Dedifferentiated amniotic fluid mesenchymal stem cell (primary cell): ENCODE measurements around the gene LAMA3.

Source experiments
- DNase-seq: peaks from one replicate; pipeline ENCODE4 v3.0.0-alpha.2; 2016; ENCODE audit errors: extremely low spot score

Gene LAMA3

DNA sequence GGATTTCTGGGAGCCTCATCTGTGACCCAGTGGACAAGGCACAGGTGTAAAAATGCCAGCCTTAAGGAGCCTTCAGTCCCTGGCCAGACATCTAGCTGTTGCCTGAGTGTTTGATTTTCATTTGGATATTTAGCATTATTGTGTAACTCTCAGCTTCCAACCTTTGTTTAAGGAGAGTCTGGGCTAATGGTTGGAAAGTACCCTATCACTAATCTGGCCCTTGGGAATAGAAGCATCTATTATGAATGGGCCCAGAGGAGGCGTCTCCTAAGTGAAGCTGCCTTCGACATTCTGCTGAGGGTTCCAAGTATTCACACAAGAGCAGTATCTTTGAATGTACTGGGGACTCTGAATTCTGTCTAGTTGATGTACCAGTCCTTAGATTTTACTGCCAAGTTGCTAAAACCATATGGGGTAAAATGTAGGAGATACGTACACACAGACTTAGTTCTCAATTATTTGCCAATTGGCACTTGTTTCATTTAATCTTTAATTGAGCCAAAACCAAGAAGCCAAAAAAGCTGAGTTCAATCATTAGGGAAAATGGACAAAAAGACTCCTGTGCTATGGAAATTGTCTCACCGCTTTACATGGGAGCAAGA, 19.3 kb upstream of the LAMA3 start:
- DNase-seq = no peak

DNA sequence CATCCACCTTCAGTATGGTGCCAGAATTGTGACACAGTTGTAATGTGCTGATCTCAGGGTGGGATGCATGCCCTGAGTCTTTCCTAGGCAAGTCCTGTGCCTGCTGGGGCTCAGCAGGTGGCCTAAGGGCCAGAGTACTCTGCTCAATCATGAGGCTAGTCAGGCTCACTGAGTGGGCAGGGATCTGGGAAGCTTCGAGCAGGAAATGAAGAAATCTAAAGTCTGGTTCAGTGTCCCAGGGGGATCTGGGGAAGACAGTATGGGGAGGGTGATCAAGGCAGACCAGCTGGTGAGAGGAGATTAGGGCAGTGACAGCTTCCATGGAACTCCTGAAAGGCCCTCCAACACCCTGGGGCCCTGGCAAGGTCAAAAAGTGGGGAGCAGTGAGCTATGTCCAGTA, 17.7 kb upstream of the LAMA3 start:
- no peak for DNase-seq

DNA sequence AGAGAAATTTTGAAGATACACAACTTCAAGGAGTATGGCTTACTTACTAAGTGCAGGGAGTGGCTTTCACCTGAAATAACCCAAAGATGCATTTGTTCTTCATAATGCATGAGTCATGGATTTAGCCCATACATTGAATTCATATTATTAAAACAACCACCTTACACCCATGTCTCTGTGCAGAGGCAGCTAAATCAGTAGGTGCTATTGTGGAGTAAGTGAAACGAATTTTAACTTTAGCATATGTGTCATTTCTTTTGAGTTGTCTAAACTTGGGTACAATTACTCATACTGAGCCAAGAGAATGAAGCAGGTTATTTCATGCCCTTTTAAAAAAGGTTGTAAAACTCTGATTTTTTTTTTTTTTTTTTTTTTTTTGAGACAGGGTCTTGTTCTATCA, 15.5 kb upstream of the LAMA3 start:
- no peak for DNase-seq

DNA sequence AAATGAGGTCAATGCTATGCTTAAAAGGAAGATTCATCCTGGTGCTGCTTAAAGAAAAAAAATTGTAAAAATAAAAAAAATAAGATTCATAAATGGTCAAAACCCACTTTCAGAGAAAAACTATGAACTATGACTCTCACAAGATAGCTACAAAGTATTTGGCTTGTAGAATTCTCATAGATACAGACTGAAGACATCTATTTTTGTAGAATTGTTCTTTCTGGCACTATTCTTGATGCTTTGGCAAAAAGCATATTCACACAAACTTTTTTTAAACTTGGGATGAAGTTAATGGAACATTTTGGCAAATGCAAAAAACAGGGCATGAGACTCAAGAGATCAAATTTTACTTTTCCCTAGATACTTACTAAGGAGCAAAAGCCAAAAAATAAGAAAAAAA, 14.0 kb upstream of the LAMA3 start:
- DNase-seq = no peak

DNA sequence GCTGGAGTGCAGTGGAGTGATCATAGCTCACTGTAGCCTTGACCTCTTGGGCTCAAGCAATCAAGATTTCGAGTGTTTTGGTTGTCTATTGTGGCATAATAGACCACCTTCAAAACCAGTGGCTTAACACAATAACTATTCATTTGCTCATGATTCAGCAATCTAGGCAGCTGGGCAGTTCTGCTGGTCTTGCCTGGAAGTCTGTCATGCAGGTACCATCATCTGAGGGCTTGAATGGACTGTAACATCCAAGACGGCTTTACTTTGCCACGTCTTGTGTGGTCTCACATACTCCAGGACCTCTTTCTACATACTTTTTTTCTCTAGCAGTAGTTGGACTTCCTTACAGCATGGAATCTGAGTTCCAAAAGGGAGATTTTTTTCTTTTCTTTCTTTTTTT, 13.4 kb upstream of the LAMA3 start:
- no peak for DNase-seq

DNA sequence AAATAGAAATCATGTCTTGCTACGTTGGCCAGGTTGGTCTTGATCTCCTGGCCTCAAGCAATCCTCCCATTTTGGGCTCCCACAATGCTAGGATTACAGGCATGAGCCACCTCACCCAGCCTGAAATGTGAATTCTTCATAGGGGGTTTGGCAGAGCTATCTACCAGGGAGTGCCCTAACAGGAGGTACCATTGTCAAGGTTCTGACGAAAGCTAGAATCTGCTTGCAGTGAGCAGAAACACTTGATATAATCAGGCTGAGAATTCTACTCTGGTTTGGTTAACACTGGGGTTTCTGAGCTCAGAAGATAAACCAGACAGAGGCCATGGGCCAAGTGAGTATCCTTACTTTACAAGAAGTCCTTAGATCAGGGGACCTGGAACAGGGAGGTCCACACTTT, 7.2 kb upstream of the LAMA3 start:
- no peak for DNase-seq

DNA sequence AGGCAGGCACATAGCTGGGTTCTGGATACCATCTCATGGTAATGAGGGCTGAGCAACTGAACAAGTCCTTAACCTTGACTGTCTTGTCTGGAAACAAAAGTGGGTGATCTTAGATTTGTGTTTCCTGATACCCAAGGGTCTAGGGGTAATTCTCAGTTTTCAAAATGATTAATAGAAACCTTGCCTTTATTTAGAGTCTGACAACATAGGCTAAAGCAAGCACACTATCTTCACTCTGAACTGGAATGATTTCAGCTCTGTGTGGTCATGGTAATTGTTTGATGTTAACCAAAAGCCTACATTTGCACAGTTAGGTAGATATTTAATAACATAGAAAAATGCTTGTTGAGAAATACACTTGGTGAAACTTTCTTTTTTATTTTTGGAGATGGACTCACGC, 6.8 kb upstream of the LAMA3 start:
- no peak for DNase-seq

DNA sequence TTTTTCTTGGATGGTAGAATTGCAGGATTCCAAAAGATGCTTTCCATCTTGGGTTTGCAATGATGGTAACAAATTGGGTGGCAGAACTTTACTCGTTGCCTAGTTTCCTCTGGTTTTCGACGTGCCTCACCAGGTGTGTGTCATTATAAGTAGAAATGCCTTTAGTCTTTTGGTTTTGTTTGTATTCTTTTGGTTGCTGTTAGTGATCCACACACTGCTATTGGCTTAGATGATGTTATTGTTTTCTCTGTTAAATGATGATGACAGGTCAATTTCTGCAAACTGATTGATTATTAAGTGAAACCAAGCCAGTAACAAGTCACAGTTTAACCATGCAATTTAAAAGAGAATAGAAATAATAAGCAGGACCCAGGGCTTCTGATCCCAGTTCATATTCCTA, 6.1 kb upstream of the LAMA3 start:
- DNase-seq = no peak

DNA sequence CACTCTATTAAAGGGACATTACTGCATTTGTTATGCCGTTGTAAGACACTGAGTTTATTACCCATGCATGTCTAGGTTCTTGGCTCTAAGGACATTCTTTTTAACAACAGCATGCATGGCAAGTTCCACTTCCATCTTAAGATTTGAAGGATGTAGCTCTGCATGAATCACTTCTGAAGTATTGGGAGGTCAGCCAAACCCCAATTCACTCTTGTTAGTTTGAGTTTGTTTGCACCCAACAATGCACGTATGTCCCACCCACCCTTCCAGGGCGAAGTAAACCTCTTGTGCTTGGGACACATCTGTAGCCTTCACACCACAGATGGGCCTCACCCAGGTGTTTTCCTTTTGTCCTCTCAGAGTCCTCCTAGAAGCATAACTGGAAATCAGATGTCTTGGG, 5.6 kb upstream of the LAMA3 start:
- DNase-seq = no peak

DNA sequence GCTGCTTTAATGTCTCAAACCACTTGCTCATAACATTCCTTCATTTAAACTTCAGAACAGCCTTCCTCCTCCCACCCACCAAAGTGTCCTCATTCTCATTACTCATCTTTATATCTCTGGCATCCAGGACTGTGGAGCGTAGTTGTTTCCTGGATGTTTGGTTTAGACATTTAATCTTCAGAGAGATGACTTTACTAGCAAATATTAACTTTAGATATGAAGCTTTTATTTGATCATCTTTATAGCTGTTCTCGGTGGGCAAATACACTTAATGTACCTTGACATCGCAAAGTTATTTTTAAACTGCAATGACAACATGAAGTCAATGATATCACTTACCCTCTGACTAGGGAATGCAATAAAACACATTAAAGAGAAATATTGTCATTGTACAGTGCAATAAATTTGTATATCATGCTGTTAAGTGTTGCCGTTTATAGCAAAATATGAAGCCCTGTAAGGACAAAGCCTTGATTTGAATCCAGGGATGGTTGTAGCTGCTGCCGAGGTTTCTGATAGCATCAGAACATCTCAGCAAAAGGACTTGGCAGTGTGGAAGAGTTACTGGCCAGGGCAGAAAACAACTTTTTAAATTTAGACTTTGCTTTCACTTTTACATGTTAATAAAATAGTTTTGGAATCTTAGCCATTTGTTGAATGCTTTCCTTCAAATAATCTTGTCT, 4.6 kb upstream of the LAMA3 start:
- DNase-seq = no peak

DNA sequence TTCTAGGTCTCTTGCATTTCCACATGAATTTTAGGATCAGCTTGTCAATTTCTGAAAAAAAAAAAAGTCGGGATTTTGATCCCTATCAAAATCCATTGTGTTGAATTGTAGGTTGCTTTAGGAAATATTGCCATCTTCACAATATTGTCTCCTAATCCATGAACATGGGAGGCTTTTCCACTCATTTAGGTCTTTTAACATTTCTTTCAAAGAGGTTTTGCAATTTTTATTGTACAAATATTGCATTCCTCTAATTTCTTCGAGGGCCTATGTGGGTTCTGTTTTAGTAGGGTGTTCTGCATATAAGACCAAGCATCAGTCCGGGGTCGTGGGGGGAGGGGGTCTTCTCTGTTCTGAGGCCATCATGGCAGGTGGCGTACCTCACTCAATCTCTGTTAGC, 725 bp upstream of the LAMA3 start:
- DNase-seq = no peak

DNA sequence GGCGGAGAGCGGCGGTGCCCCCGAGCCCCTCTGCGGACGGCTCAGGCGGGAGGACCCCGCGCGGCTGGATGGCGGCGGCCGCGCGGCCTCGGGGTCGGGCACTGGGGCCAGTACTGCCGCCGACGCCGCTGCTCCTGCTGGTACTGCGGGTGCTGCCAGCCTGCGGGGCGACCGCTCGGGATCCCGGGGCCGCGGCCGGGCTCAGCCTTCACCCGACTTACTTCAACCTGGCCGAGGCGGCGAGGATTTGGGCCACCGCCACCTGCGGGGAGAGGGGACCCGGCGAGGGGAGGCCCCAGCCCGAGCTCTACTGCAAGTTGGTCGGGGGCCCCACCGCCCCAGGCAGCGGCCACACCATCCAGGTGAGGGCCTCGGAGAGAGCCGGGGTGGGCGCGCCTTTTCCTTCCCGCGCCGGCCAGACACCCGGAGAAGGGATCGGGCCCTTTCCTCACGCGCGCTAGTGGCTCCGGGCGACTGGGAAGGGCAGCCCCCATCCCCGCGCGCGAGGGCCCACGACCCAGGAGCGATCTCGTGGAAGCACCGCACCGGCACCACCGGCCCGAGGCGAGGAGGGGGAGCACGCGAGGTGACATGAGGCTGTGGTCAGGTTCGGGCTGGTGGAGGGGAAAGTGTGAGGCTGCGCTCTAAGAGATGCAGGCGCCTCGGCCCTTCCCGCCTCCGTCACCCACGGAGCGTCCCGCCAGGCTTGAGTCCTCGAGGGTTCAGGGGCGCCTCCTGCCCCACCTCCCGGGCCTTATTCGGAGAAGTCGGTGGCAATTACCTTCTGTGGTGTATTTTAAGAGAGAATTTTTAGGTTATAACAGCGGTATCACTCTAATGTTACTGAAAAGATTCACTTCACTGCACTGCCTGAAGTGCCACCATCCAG, 607 bp downstream of the LAMA3 start:
- no peak for DNase-seq

DNA sequence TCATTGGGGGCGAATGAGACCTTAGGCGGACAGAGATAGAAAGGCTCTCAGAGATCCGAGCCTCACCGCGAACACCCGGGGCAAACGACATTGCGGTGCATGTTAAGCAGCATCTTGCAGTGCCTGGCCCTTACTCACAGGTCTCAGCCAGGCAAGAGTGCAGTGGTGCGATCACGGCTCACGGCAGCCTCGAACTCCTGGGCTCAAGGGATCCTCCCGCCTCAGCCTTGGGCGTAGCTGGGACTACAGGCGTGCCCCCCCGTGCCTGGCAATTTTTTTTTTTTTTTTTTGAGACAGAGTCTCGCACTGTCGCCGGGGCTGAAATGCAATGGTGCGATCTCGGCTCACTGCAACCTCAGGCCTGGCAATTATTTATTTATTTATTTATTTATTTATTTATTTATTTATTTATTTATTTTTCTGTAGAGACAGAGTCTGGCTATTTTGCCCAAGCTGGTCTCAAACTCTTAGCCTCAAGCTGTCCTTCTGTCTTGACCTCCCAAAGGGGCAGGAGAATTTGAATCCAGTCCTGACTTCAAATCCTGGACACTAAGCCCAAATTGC, 1.3 kb downstream of the LAMA3 start:
- no peak for DNase-seq

DNA sequence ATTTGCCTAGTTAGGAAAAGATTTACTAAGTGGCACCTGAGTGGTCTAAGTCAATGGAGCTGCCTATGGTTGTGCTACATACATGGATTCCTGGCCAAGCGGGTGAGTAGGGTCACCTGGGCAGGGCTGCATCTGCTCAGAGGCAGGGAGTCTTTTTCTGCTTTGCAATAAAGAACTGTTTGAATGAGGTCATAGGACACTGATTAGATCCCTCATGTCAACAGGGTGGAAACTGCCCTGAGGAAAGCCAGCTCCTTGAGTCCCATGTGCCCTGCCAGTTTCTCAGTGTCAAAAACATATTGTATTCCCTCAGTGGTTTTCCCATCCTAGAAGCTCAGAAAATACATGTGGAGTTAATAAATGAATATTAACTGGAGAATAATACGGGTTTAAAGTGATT, 4.6 kb downstream of the LAMA3 start:
- no peak for DNase-seq

DNA sequence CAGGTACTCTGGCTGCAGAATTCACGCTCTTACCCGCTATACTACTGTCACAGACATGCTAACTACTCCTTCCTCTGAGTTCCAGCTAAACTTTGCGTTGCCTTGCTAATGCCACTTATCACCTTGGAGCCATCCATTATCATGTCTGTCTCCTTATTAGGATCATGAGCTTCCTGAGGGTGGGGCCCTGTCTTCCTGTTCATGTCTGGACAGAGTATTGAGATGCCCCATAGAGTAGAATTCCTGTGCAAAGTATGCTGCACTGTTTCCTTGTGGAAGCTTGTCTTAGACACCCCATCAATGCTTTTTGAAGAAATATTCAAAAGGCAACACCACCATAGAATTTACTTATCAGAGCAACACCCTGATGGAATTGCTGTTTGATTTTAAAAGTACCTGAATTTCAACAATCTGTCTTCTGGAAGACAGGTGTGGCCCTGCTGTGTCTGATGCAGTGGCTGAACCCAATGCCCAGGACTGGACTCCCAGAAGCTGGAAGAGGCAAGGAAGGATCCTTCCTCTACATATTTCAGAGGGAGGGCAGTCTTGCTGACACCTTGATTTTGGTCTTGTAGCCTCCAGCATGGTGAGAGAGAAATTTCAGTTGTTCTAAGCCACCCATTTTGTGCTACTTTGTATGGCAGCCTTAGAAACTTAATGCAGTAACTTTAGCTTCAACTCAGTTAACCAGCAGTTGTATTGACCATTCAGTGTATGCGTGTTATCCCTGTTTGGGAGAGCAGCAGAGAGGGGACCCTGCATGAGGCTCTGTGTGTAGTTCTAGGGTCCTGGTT, 5.6 kb downstream of the LAMA3 start:
- no peak for DNase-seq

DNA sequence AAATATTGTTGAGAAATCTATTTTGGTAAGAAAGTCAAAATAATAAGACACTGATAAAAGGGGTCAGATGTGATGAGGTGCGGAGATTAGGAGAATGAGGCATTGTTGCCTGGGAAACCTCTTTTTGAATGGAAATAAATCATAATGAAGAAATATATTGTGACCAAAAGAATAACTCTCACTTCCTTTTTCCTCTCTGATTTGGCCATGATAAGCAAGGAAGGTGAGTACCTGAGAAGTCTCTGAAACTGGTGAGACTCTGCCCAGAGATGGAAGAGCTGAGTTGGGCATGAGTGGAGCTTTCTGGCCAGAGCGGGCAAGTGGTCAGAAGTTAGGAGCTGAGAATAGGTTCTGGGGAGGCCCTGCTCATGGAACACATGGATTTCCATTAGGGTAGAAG, 11.8 kb downstream of the LAMA3 start:
- DNase-seq = no peak

DNA sequence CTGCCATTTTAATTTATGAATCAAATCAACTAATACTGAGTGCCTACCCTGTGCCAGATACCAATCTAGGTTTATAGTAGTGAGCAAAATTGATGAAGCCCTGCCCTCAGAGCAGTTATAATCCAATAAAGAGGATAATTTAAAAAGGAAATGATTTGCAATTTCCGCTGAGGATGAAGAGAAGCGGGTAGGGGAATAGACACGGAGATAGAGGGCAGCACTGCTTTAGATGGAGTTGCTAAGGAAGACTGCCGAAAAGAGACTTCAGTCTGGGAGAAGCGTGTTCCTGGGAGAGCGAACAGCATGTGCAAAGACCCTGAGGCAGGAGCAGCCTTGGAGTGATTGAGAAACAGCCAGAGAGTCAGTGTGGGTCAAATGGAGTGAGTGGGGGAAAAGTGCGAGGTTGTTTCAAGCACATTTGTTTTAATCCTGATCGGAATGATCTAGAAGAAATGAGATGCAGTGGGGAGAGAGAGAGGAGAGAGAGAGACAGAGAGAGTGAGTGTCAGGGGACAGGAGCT, 12.4 kb downstream of the LAMA3 start:
- no peak for DNase-seq

DNA sequence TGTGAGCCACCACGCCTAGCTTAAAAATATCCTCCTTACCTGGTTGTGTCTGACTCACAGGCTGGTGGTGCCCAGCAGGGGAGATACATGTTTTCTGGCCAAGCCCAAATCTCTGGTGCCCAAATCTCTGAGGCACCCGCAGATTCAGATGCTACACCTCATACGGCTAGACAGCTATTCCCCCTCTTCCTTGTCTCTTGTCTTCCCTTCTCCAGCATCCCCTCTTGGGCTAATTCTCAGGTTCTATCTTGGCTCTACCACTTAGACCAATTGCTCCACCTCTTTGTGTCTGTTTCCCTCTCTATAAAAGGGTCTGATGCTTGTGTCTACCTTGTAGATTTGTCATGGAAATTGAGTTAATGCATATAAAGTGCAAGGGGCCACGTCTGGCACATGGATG, 13.4 kb downstream of the LAMA3 start:
- no peak for DNase-seq

DNA sequence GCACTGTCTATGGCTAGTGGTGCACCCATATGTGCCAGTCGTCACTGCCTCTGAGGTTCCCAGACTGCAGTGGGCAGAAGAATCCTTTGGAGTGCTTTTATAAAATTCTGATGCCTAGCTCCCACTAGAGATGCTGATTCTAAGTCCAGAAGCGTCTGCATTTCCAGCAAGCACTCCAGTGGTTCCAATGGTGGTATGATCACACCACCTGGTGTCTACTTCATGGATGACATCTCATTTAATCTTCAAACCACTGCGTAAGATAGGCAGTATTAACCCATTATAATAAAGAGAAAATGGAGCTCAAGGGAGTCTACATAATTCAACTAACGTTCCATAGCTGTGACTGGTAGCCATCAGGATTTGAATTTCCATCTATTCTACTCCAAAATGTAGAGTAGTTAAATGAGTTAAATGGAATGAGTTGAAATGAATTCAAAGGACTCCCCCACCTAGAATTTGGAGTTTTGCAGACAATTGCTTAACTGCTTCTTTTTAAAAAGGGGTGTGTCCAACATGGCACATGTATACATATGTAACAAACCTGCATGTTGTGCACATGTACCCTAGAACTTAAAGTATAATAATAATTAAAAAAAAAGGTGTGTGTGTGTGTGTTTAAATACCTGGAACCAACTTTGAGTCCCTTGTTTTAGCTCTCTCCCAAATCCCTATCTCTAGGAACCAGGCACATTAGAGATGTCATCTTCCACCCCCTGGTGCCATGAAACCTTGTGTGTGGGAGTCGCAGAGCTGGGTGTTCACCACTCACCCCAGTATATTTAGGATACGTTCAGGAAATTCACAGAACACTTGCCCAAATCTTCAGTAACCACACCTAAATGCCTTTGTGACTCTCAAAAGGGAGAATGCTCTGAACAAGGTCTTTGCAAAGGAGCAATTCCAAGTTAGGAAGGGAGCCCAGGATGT, 14.1 kb downstream of the LAMA3 start:
- peak; percentile 42 for DNase-seq

DNA sequence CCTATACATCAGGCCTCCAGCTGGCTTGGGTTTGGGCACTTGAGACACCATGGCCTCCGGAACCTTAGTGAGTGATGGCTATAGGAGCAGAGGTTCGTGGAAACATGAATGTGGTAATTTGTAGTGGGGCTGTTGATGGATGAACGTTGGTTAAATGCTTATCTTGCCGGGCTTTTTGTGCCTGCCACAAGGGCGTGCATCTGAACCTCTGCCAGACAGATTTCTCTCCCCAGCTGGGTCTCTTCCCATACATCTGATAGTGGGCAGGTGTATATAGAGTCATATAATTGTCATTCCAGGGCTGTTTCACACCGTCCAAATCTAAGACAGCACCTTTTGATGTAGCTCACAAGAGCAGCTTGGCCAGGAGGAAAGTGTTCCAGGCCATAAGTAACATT, 14.7 kb downstream of the LAMA3 start:
- DNase-seq = no peak

DNA sequence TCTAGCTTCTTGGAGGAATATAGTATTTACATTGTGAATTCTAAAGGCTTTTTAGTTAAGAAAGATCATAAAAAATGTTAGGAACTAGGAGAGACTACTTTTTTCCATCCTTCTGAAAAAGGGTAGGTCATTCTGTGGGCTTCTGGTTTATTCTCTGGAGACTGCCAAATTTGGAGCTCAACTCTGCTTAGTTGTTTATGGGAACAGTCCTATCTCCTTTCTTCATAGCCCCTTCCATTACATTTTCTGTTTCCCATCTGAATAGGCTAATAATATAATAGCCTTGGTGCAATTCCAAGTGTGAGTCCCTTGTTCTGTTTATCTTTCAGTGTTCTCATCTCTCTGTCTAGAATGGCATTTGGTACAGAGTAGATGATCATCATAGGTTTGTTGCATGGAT, 15.6 kb downstream of the LAMA3 start:
- no peak for DNase-seq
